Ishikawa (cell line): ENCODE results near the gene SLC35A2.

ENCODE experiments used
- CEBPB ChIP-seq: IDR thresholded peaks from 2 replicates; pipeline ENCODE4 v1.6.1; 2012
- CREB1 ChIP-seq: IDR thresholded peaks from 2 replicates; pipeline ENCODE4 v1.6.1; 2012; ENCODE audit warnings: low read depth
- EGR1 ChIP-seq: IDR thresholded peaks from 2 replicates; pipeline ENCODE4 v1.6.1; 2012
- EP300 ChIP-seq: IDR thresholded peaks from 2 replicates; pipeline ENCODE4 v1.6.1; 2012; ENCODE audit warnings: borderline replicate concordance
- FOXM1 ChIP-seq: IDR thresholded peaks from 2 replicates; pipeline ENCODE4 v1.6.1; 2012; ENCODE audit warnings: low read depth, borderline replicate concordance
- NFIC ChIP-seq: IDR thresholded peaks from 2 replicates; pipeline ENCODE4 v1.6.1; 2012
- RAD21 ChIP-seq: IDR thresholded peaks from 2 replicates; pipeline ENCODE4 v1.6.1; 2012; ENCODE audit warnings: low read depth
- TAF1 ChIP-seq: IDR thresholded peaks from 2 replicates; pipeline ENCODE4 v1.6.1; 2012; ENCODE audit warnings: low read depth, mild to moderate bottlenecking
- TCF12 ChIP-seq: IDR thresholded peaks from 2 replicates; pipeline ENCODE4 v1.6.1; 2012; ENCODE audit warnings: low read depth
- TEAD4 ChIP-seq: IDR thresholded peaks from 2 replicates; pipeline ENCODE4 v1.6.1; 2012
- YY1 ChIP-seq: IDR thresholded peaks from 2 replicates; pipeline ENCODE4 v1.6.1; 2012; ENCODE audit warnings: low read depth
- ZBTB7A ChIP-seq: IDR thresholded peaks from 2 replicates; pipeline ENCODE4 v1.6.1; 2012; ENCODE audit warnings: low read depth
- TF ChIP-seq, protein P1 (sequence below): IDR thresholded peaks from 2 replicates; pipeline ENCODE4 v1.6.1; 2012
- TF ChIP-seq, protein P2 (sequence below): IDR thresholded peaks from 2 replicates; pipeline ENCODE4 v1.6.1; 2012; ENCODE audit warnings: low read depth, mild to moderate bottlenecking
- TF ChIP-seq, protein P3 (sequence below): IDR thresholded peaks from 2 replicates; pipeline ENCODE4 v1.6.1; 2012

Gene SLC35A2

DNA sequence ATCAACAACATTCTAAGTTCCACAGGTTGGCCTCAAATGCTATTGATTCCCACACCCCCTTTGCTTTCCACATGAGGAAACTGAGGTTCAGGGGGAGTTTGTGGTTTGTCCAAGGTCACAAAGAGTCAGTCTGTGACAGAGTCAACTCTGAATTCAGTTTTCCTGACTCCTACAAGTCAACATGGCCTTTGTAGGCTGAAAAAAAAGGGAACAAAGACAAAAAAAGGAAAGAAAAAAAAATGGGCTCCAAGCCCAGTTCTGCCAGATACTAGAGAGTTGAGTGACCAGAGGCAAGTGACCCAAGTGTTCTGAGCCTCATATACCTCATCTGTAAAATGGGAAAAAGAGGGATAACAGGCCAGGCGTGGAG, 23.8 kb upstream of the SLC35A2 start:
- no peak for TF ChIP-seq ZBTB7A
- no peak for TF ChIP-seq CREB1
- TF ChIP-seq, protein P1, sequence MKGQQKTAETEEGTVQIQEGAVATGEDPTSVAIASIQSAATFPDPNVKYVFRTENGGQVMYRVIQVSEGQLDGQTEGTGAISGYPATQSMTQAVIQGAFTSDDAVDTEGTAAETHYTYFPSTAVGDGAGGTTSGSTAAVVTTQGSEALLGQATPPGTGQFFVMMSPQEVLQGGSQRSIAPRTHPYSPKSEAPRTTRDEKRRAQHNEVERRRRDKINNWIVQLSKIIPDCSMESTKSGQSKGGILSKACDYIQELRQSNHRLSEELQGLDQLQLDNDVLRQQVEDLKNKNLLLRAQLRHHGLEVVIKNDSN, result no peak
- TF ChIP-seq RAD21, result no peak
- no peak for TF ChIP-seq EP300
- no peak for TF ChIP-seq TAF1
- TF ChIP-seq, protein P2, sequence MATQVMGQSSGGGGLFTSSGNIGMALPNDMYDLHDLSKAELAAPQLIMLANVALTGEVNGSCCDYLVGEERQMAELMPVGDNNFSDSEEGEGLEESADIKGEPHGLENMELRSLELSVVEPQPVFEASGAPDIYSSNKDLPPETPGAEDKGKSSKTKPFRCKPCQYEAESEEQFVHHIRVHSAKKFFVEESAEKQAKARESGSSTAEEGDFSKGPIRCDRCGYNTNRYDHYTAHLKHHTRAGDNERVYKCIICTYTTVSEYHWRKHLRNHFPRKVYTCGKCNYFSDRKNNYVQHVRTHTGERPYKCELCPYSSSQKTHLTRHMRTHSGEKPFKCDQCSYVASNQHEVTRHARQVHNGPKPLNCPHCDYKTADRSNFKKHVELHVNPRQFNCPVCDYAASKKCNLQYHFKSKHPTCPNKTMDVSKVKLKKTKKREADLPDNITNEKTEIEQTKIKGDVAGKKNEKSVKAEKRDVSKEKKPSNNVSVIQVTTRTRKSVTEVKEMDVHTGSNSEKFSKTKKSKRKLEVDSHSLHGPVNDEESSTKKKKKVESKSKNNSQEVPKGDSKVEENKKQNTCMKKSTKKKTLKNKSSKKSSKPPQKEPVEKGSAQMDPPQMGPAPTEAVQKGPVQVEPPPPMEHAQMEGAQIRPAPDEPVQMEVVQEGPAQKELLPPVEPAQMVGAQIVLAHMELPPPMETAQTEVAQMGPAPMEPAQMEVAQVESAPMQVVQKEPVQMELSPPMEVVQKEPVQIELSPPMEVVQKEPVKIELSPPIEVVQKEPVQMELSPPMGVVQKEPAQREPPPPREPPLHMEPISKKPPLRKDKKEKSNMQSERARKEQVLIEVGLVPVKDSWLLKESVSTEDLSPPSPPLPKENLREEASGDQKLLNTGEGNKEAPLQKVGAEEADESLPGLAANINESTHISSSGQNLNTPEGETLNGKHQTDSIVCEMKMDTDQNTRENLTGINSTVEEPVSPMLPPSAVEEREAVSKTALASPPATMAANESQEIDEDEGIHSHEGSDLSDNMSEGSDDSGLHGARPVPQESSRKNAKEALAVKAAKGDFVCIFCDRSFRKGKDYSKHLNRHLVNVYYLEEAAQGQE, result no peak
- no peak for TF ChIP-seq EGR1
- no peak for TF ChIP-seq NFIC
- TF ChIP-seq, protein P3, sequence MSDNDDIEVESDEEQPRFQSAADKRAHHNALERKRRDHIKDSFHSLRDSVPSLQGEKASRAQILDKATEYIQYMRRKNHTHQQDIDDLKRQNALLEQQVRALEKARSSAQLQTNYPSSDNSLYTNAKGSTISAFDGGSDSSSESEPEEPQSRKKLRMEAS, result no peak
- TF ChIP-seq FOXM1, result no peak
- no peak for TF ChIP-seq TEAD4
- TF ChIP-seq YY1, result no peak
- TF ChIP-seq TCF12, result no peak
- no peak for TF ChIP-seq CEBPB

DNA sequence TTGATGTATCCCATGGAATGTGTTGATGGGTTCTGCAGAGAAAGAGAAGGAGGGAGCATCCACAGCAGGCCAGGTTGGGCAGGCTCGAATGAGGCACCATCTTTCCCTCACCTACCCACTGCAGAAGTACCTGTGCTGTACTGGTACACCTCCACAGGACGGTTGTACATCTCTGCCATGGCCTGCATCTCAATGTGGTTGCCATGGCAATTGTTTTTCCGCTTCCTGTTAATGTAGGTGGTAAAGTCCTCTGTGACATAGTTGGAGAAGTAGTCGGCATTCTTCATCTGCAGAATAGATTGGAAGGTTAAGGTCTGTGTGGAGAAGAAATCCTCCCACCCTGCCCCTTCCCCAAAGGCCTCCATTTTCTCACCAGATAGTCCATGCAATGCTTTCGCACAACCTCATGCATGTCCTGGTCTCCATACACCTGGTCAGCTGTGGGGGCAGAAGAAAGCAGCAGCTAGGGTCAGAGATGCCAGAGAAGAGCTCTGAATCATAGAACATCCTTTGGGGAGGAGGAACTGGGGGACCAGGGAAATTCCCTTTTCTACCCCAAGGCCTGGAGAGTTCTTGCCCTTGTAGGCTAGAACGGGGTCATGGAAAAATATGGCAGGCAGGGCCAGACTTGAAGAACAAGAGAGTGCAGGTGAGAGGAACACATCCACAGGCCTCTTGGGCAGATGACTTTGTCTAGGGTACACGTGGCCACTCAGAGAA, 23.3 kb upstream of the SLC35A2 start:
- TF ChIP-seq ZBTB7A (no peak), TCF12 (no peak), NFIC (no peak)

DNA sequence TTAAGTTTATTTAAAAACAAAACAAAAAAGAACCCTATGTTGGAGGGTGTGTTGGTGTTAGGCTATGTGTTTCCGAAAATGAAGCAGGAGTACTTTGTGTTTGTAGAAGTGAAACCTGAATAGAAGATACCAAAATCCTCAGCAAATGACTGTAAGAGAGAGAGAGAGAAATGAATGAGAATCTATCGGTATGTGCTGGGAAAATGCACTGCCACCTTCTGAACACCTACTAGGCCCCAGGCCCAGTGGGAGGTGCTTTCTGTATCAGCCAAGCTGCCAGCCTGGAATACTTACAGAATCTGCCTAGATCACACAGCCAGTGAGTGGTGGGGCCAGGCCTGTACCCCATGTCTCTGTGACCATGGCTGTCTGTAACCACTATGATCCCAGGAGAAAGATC, 22.3 kb upstream of the SLC35A2 start:
- TF ChIP-seq FOXM1, result no peak
- TF ChIP-seq, protein P3, result no peak
- TF ChIP-seq EP300, result no peak
- TF ChIP-seq EGR1, result no peak
- TF ChIP-seq, protein P1, result no peak
- TF ChIP-seq TAF1, result no peak
- TF ChIP-seq CREB1, result no peak
- no peak for TF ChIP-seq YY1
- TF ChIP-seq, protein P2, result no peak

DNA sequence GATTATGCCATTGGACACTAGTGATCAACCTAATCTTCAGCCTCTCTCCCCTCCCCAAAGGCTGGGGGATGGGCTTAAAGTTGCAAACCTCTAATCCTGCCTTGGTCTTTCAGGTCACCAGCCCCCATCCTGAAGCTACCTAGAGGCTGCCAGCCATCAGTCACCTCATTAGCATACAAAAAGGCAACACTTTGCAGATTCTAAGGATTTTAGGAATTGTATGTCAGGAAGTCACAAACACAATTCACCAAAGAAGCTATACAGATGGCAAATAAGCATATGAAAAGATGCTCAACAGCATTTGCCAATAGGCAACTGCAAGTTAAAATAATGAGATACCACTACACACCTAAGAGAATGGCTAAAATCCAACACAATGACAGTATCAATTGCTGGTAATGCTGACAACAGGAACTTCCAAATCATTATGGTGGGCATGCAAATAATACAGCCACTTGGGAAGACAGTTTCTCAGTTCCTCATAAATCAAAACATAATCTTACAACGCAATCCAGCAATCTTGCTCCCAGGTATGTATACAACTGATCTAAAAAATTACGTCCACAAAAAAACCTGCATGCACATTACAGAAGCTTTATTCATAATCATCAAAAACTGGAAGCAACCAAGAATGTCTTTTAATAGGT, 16.4 kb upstream of the SLC35A2 start:
- TF ChIP-seq YY1, result no peak
- no peak for TF ChIP-seq TCF12
- TF ChIP-seq CREB1, result no peak
- TF ChIP-seq NFIC, result no peak
- TF ChIP-seq, protein P1, result no peak
- TF ChIP-seq, protein P3, result no peak
- no peak for TF ChIP-seq TEAD4
- TF ChIP-seq, protein P2, result no peak
- no peak for TF ChIP-seq RAD21
- TF ChIP-seq FOXM1, result no peak
- no peak for TF ChIP-seq CEBPB
- no peak for TF ChIP-seq EP300
- no peak for TF ChIP-seq EGR1
- TF ChIP-seq ZBTB7A, result no peak
- no peak for TF ChIP-seq TAF1
